Measurements from ENCODE around the gene A1BG.
"Not testable (repeated sequence)": the region's sequence is repeated elsewhere in the genome, so short reads cannot be mapped to it uniquely, and the experiment has no call there.

The A1BG gene

GRCh38 chr19:58334691-58335249 lies 18.5 kb downstream of the A1BG start:
- no peak for DNase-seq

- no peak for DNase-seq
Observed at GRCh38 chr19:58332697-58333096, 20.6 kb downstream of the A1BG start.

GRCh38 chr19:58330458-58330857 lies 22.8 kb downstream of the A1BG start:
- no peak for DNase-seq

- DNase-seq = peak in 1 of 3 experiments; percentile 39
Observed at GRCh38 chr19:58328999-58329398, 24.3 kb downstream of the A1BG start.

GRCh38 chr19:58326914-58327726 lies 26.2 kb downstream of the A1BG start, which contains the start of gene ZSCAN22:
Gene ZSCAN22 (plus strand): TSS chr19:58326994. CDS start chr19:58334803, 7,809 bp downstream.
- DNase-seq = peak; percentile 95 to 96 (median 96)

- DNase-seq = no peak
Observed at GRCh38 chr19:58326501-58326913, 26.8 kb downstream of the A1BG start.

GRCh38 chr19:58325311-58326022 lies 27.8 kb downstream of the A1BG start:
- peak in 2 of 3 experiments; percentile 16 to 60 for DNase-seq

GRCh38 chr19:58319241-58319640 lies 34.1 kb downstream of the A1BG start:
- DNase-seq = no peak

GRCh38 chr19:58318297-58318696 lies 35.0 kb downstream of the A1BG start:
- no peak for DNase-seq

GRCh38 chr19:58317476-58318072 lies 35.7 kb downstream of the A1BG start:
- no peak for DNase-seq

- no peak for DNase-seq
Observed at GRCh38 chr19:58315580-58315979, 37.7 kb downstream of the A1BG start.

GRCh38 chr19:58311345-58311865 lies 41.9 kb downstream of the A1BG start:
- DNase-seq = no peak

- DNase-seq = not testable (repeated sequence)
Observed at GRCh38 chr19:58310685-58311084, 42.6 kb downstream of the A1BG start.

- DNase-seq = no peak
Observed at GRCh38 chr19:58307736-58308135, 45.6 kb downstream of the A1BG start.

GRCh38 chr19:58305932-58306323 lies 47.4 kb downstream of the A1BG start:
- DNase-seq = no peak

GRCh38 chr19:58305065-58305931 lies 48.0 kb downstream of the A1BG start, which contains the start of gene ERVK3-1:
Gene ERVK3-1 (plus strand): TSS chr19:58305377. CDS start chr19:58312169, 6,792 bp downstream.
- peak; percentile 87 to 98 (median 94) for DNase-seq

GRCh38 chr19:58304748-58305064 lies 48.6 kb downstream of the A1BG start:
- DNase-seq = no peak

- DNase-seq = no peak
Observed at GRCh38 chr19:58304255-58304654, 49.0 kb downstream of the A1BG start.

- DNase-seq = no peak
Observed at GRCh38 chr19:58300620-58301019, 52.7 kb downstream of the A1BG start.

GRCh38 chr19:58296104-58296503 lies 57.2 kb downstream of the A1BG start:
- no peak for DNase-seq
